PFSK-1 (cell line): ENCODE data around the gene MAD2L1BP.

ENCODE experiments used
- FOXP2 ChIP-seq: optimal IDR thresholded peaks from 2 replicates; pipeline ENCODE3; 2011; ENCODE audit warnings: borderline replicate concordance, control low read depth, inconsistent platforms; ENCODE audit not compliant: insufficient read depth; ENCODE audit errors: extremely low read length, extremely low read depth
- POLR2AphosphoS5 ChIP-seq: IDR thresholded peaks from 2 replicates; pipeline ENCODE4 v1.6.1; 2012; ENCODE audit warnings: low read depth, mild to moderate bottlenecking, control low read depth, low read length, moderate library complexity
- REST ChIP-seq, 2 experiments: IDR thresholded peaks; 2 replicates each; pipeline versions ENCODE4 v1.6.1 to v1.8.0; 2011 to 2012; ENCODE audit warnings: low read depth in 2 of 2, low read length in 2 of 2, control low read depth in 1 of 2, inconsistent platforms in 1 of 2, mild to moderate bottlenecking in 1 of 2, moderate library complexity in 1 of 2; ENCODE audit not compliant: insufficient read depth in 1 of 2
- SIN3A ChIP-seq: IDR thresholded peaks from 2 replicates; pipeline ENCODE4 v1.6.1; 2012; ENCODE audit warnings: mild to moderate bottlenecking, low read length, moderate library complexity, borderline replicate concordance; ENCODE audit not compliant: insufficient read depth
- TAF1 ChIP-seq: IDR thresholded peaks from 2 replicates; pipeline ENCODE4 v1.6.1; 2012; ENCODE audit warnings: low read length, control low read depth, borderline replicate concordance; ENCODE audit not compliant: insufficient read depth

The MAD2L1BP gene

GRCh38 chr6:43630980-43631619, 4.5 kb upstream of the MAD2L1BP start:
- TF ChIP-seq SIN3A (no peak), POLR2AphosphoS5 (no peak), TAF1 (no peak), REST (IDR thresholded peaks at IDR 0.05; ENCODE audit: insufficient read depth in 1 of 2, low read depth in 2 of 2, low read length in 2 of 2) (no peak), FOXP2 (no peak)

- TF ChIP-seq POLR2AphosphoS5 (no peak), REST (IDR thresholded peaks at IDR 0.05; ENCODE audit: insufficient read depth in 1 of 2, low read depth in 2 of 2, low read length in 2 of 2) (no peak), FOXP2 (no peak), TAF1 (no peak), SIN3A (no peak)
Measured at GRCh38 chr6:43634702-43635303, 837 bp upstream of the MAD2L1BP start.

GRCh38 chr6:43636308-43636659, 644 bp downstream of the MAD2L1BP start:
- TF ChIP-seq SIN3A (no peak), POLR2AphosphoS5 (no peak), TAF1 (no peak), FOXP2 (no peak), REST (IDR thresholded peaks at IDR 0.05; ENCODE audit: insufficient read depth in 1 of 2, low read depth in 2 of 2, low read length in 2 of 2) (no peak)

- TF ChIP-seq FOXP2 (no peak), TAF1 (no peak), REST (IDR thresholded peaks at IDR 0.05; ENCODE audit: insufficient read depth in 1 of 2, low read depth in 2 of 2, low read length in 2 of 2) (no peak), SIN3A (no peak), POLR2AphosphoS5 (no peak)
Measured at GRCh38 chr6:43639984-43640800, 4.6 kb downstream of the MAD2L1BP start.
